Fibroblast of villous mesenchyme (primary cell): ENCODE measurements around the gene GPC6. TPM values are rescaled to one million over a fixed set of nuclear protein-coding genes. Genes with fewer than 3 reads are reported as not detected.
A peak's percentile ranks its signal among the peaks of the same experiment; 100 is the strongest.

Source experiments
- DNase-seq: peaks from one replicate; pipeline ENCODE4 v3.0.0-alpha.2; 2010; ENCODE audit warnings: low read depth
- H3K4me3 ChIP-seq: 2 replicates; pipeline ENCODE4 v1.5.1; 2011; ENCODE audit warnings: low read depth, mild to moderate bottlenecking, low read length
- total RNA-seq: library from RNA; depleted of rRNA; stranded (reverse); fragments of >200 nt; gene quantifications from 2 replicates; pipeline ENCODE4 v1.2.3, GENCODE V29; 2012
- TF ChIP-seq, protein P1 (sequence below): IDR thresholded peaks from 2 replicates; pipeline ENCODE4 v1.5.1; 2012; ENCODE audit warnings: low read depth, mild to moderate bottlenecking, low read length; ENCODE audit not compliant: insufficient read depth

Gene GPC6
- total RNA-seq, 1 donor: 6.0 TPM

GRCh38 chr13:93955904-93956303, 729.3 kb downstream of the GPC6 start:
- TF ChIP-seq, protein P1, sequence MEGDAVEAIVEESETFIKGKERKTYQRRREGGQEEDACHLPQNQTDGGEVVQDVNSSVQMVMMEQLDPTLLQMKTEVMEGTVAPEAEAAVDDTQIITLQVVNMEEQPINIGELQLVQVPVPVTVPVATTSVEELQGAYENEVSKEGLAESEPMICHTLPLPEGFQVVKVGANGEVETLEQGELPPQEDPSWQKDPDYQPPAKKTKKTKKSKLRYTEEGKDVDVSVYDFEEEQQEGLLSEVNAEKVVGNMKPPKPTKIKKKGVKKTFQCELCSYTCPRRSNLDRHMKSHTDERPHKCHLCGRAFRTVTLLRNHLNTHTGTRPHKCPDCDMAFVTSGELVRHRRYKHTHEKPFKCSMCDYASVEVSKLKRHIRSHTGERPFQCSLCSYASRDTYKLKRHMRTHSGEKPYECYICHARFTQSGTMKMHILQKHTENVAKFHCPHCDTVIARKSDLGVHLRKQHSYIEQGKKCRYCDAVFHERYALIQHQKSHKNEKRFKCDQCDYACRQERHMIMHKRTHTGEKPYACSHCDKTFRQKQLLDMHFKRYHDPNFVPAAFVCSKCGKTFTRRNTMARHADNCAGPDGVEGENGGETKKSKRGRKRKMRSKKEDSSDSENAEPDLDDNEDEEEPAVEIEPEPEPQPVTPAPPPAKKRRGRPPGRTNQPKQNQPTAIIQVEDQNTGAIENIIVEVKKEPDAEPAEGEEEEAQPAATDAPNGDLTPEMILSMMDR: no peak
- H3K4me3 ChIP-seq: no peak overlapping the region
- no peak for DNase-seq

DNA sequence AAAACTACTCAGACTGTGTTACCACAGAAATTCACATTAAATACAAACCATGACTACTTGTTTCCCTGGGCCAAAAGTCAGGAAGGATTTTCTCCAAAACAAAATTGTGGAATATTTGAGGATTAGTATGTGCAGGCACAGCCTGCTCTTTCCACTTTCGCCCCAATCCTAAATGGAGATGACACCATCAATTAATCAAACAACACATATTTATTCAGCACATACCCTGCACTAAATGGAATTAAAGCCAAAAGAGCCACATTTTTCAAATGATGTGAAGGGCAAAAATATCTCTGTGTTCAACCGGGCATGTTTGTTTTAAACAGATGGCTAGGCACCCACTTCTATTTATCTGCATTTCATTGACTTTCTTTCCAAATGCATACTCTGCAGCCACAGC, 729.8 kb downstream of the GPC6 start:
- H3K4me3 ChIP-seq: no peak overlapping the region
- TF ChIP-seq, protein P1: no peak
- DNase-seq: peak; percentile 14

DNA sequence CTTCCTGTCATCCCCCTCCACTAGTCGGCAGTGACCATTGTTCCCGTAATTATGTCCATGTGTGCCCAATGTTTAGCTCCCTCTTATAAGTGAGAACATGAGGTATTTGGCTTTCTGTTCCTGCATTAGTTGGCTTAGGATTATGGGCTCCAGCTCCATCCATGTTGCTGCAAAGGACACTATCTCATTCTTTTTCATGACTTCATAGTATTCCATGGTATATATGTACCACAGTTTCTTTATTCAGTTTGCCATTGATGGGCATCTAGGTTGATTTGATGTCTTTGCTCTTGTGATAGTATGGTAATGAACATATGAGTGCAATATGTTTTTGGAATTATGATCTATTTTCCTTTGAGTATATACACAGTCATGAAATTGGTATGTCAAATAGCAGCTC, 730.8 kb downstream of the GPC6 start:
- TF ChIP-seq, protein P1: no peak
- DNase-seq: no peak
- H3K4me3 ChIP-seq: no peak overlapping the region

DNA sequence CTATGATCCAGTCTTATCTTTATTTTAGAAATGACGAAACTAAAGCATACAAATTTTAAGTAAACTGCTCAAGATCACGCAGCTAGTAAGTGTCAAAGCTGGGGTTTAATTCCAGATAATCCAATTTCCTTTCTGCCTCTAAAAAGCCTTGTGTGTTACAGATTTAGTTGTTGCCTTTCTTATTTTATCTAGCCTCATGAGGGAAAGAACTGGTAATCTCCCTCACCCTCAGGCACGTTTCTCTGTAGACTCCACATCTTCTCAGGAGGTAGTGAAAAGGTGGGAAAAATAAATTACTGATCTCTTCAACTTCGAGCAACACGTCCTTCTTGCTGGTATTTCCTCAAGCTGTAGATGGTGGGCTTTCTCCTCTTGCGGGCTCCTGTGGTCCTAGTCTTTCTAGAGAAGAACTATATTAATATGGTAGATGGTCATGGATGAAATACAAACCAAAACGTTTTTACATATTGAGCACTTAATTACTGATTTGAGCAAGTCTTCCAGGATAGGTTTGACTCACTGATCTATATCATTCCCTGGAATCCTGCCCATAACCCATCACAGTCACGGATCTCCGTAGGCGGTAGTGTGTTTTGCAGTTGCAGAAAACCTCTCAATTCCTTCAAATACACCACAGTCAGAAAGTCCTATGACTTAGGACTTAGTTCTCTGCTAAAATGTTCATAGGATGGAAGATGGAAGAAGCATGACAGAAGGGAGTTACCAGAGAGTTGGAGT, 733.4 kb downstream of the GPC6 start:
- H3K4me3 ChIP-seq: no peak overlapping the region
- TF ChIP-seq, protein P1: no peak
- DNase-seq: peak; percentile 19

GRCh38 chr13:93963266-93964145, 736.9 kb downstream of the GPC6 start:
- H3K4me3 ChIP-seq: no peak overlapping the region
- TF ChIP-seq, protein P1: no peak
- DNase-seq: peak; percentile 40

- no peak overlapping the region for H3K4me3 ChIP-seq
- DNase-seq: no peak
- TF ChIP-seq, protein P1: no peak
Measured at GRCh38 chr13:93964146-93964512, 737.5 kb downstream of the GPC6 start.
